ENCODE measurements around the gene OR1M1. TPM values are rescaled to one million over a fixed set of nuclear protein-coding genes. Genes with fewer than 3 reads are reported as not detected.
"Not testable (repeated sequence)": the region's sequence is repeated elsewhere in the genome, so short reads cannot be mapped to it uniquely, and the experiment has no call there.

Gene OR1M1
- total and polyA plus RNA-seq, 9 donors: 0.34 TPM; not detected in 8

GRCh38 chr19:9054207-9054606 lies 32.7 kb upstream of the OR1M1 start:
- no peak for TF ChIP-seq EP300 (IDR thresholded peaks at IDR 0.05)
- no peak for TF ChIP-seq POLR2A (IDR thresholded peaks at IDR 0.05)
- no peak for TF ChIP-seq CTCF (IDR thresholded peaks at IDR 0.05)
- Histone ChIP-seq H3K4me1 (ENCODE audit: insufficient read depth) (no peaks in the 10 kb centered on the region), H3K27me3 (no peaks in the 10 kb centered on the region), H3K27ac (no peak overlapping the region), H3K9me3 (no peaks in the 10 kb centered on the region), H3K36me3 (no peaks in the 10 kb centered on the region), H3K4me3 (no peak overlapping the region)
- intact Hi-C loops (cut with DNase I): no loop called here
- 75 to 80% (median 76%) methylated on average over 8 of the region's 8 CpGs for WGBS, 3 donors
- DNase-seq: no peak

- TF ChIP-seq POLR2A (IDR thresholded peaks at IDR 0.05) (no peak), EP300 (IDR thresholded peaks at IDR 0.05) (no peak), CTCF (IDR thresholded peaks at IDR 0.05) (no peak)
- intact Hi-C loops (cut with DNase I): no loop called here
- Histone ChIP-seq H3K27ac (no peak overlapping the region), H3K27me3 (no peaks in the 10 kb centered on the region), H3K9me3 (no peaks in the 10 kb centered on the region), H3K36me3 (no peaks in the 10 kb centered on the region), H3K4me1 (ENCODE audit: insufficient read depth) (no peaks in the 10 kb centered on the region), H3K4me3 (no peak overlapping the region)
- 29 to 48% (median 31%) methylated on average over 8 of the region's 8 CpGs for WGBS, 3 donors
- no peak for DNase-seq
Observed at GRCh38 chr19:9054765-9055164, 32.1 kb upstream of the OR1M1 start.

GRCh38 chr19:9056131-9056530 lies 30.7 kb upstream of the OR1M1 start:
- H3K27ac ChIP-seq; H3K36me3 ChIP-seq; DNase-seq; intact Hi-C loops (cut with DNase I); H3K4me3 ChIP-seq; H3K9me3 ChIP-seq; H3K4me1 ChIP-seq (ENCODE audit: insufficient read depth); H3K27me3 ChIP-seq: not testable (repeated sequence)
- WGBS, 3 donors: 95 to 96% (median 95%) methylated on average over 9 of the region's 9 CpGs

DNA sequence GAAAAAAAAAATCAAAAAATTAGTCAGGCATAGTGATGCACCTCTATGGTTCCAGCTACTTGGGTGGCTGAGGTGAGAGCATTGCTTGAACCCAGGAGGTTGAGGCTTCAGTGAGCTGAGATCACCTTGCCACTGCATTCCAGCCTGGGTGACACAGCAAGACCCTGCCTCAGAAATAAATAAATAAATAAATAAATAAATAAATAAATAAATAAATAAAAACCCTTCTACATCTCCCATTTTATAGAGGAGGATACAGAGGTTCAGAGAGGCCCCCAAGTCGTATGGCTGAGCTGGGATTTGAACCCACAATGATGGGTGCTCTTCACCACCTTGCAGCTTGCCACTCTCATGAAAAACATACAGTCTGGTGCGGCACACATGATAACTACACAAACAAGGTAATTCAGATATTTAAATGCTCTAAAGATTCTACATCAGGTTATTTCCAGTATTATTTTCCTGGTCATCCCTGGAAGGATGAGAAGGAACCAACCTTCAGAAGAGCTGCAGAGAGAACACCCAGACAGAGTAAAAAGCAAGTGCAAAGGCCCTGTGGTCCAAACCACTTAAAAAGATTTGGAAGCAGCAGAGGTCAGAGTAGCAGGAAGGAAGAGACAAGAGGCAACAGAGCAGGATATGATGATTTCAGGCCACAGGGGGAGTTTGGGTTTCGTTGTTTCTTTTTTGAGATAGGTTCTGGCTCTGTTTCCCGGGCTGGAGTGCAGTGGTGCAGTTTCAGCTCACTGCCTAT lies 29.2 kb upstream of the OR1M1 start:
- Histone ChIP-seq H3K4me3 (no peak overlapping the region), H3K27me3 (no peaks in the 10 kb centered on the region), H3K9me3 (no peaks in the 10 kb centered on the region), H3K27ac (no peak overlapping the region), H3K4me1 (ENCODE audit: insufficient read depth) (no peaks in the 10 kb centered on the region), H3K36me3 (no peaks in the 10 kb centered on the region)
- no peak for TF ChIP-seq CTCF (IDR thresholded peaks at IDR 0.05)
- TF ChIP-seq POLR2A (IDR thresholded peaks at IDR 0.05): no peak
- no peak for TF ChIP-seq EP300 (IDR thresholded peaks at IDR 0.05)
- intact Hi-C loops (cut with DNase I): no loop called here
- WGBS, 3 donors: 56 to 64% (median 61%) methylated on average over 4 of the region's 4 CpGs
- no peak for DNase-seq

- H3K9me3 ChIP-seq: no peaks in the 10 kb centered on the region
- no peak overlapping the region for H3K27ac ChIP-seq
- WGBS, 3 donors: 14 to 23% (median 18%) methylated on average over 12 of the region's 12 CpGs
- intact Hi-C loops (cut with DNase I): no loop called here
- H3K4me3 ChIP-seq: no peak overlapping the region
- H3K4me1 ChIP-seq (ENCODE audit: insufficient read depth): no peaks in the 10 kb centered on the region
- no peak for DNase-seq
- H3K36me3 ChIP-seq: no peaks in the 10 kb centered on the region
- TF ChIP-seq CTCF (IDR thresholded peaks at IDR 0.05) (no peak), POLR2A (IDR thresholded peaks at IDR 0.05) (no peak), EP300 (IDR thresholded peaks at IDR 0.05) (no peak)
- H3K27me3 ChIP-seq: no peaks in the 10 kb centered on the region
Observed at GRCh38 chr19:9058905-9059667, 27.8 kb upstream of the OR1M1 start.
